GM12891 (cell line): ENCODE data around the gene PARM1.

Experiments
- DNase-seq: peaks from one replicate; pipeline ENCODE4 v3.0.0; 2011; ENCODE audit warnings: low spot score; ENCODE audit not compliant: insufficient read length
- FAIRE-seq: peaks from 2 replicates; lab custom pipeline; 2011; peaks lifted over from hg19 to GRCh38; lab: Jason Lieb, UNC
- PAX5 ChIP-seq: IDR thresholded peaks from 2 replicates; pipeline ENCODE4 v1.6.1; 2011; ENCODE audit warnings: low read length, moderate library complexity, mild to moderate bottlenecking; ENCODE audit not compliant: insufficient read depth, severe bottlenecking
- POLR2A ChIP-seq: IDR thresholded peaks from 2 replicates; pipeline ENCODE4 v1.6.1; 2011; ENCODE audit warnings: low read depth, low read length, control low read depth
- POLR2AphosphoS5 ChIP-seq: IDR thresholded peaks from 2 replicates; pipeline ENCODE4 v1.6.1; 2011; ENCODE audit warnings: low read depth, low read length, control low read depth
- POU2F2 ChIP-seq: IDR thresholded peaks from 2 replicates; pipeline ENCODE4 v1.6.1; 2011; ENCODE audit warnings: low read depth, mild to moderate bottlenecking, control low read depth, low read length, moderate library complexity
- SPI1 ChIP-seq: IDR thresholded peaks from 2 replicates; pipeline ENCODE4 v1.6.1; 2011; ENCODE audit warnings: low read depth, low read length, control low read depth
- TAF1 ChIP-seq: IDR thresholded peaks from 2 replicates; pipeline ENCODE4 v1.6.1; 2011; ENCODE audit warnings: low read depth, low read length, control low read depth

PARM1 gene

DNA sequence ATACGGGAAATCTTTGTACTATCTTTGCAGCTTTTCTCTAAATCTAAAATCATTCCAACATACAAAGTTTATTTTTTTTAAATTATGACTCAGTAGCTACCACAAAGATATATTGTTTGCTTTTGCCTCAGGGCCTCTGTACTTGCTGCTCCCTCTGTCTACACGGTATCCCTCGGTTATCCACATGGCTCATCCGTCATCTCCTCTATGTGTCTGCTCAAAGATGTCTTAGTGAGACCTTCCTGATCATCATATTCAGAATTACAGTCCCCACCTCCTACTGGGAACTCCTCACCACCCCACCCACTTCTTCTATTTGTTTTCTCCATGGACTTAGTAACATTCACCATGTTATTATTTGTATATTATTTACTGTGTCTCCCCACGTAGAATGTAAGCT is 107.8 kb downstream of the PARM1 start:
- no peak for TF ChIP-seq TAF1
- TF ChIP-seq POLR2A, result no peak
- no peak for TF ChIP-seq POU2F2
- no peak for TF ChIP-seq PAX5
- no peak for TF ChIP-seq POLR2AphosphoS5
- TF ChIP-seq SPI1, result no peak
- DNase-seq (no peak), FAIRE-seq (no peak)

DNA sequence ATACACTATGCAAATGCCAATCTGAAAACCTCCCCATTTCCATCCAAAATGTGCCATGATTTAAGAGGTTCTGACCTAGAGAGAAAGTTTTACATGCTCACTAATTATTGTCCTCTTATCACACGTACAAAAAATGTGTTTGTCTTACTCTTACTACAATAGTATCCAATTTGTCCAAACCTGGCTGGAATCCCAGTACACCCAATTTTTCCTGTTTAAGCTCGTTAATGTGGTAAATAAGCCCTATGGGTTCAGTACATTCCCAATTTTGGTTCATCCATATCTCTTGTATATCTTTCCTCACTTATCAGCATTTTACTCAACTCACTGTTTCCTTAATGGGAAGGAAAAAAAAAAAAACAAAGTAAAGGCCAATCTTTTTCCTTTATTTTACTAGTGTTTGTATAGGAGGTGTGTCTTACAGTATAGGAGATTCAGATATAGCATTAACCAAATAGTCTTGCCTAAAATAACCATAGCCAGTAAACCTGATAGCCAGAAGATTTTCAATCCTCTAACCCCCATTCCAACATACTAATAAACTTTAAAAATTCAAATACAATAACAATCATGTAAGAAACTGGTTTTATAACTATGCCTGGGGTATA is 109.8 kb downstream of the PARM1 start:
- TF ChIP-seq PAX5 (no peak), TAF1 (no peak), POLR2A (no peak), SPI1 (no peak), POU2F2 (no peak), POLR2AphosphoS5 (no peak)
- FAIRE-seq (no peak), DNase-seq (no peak)

DNA sequence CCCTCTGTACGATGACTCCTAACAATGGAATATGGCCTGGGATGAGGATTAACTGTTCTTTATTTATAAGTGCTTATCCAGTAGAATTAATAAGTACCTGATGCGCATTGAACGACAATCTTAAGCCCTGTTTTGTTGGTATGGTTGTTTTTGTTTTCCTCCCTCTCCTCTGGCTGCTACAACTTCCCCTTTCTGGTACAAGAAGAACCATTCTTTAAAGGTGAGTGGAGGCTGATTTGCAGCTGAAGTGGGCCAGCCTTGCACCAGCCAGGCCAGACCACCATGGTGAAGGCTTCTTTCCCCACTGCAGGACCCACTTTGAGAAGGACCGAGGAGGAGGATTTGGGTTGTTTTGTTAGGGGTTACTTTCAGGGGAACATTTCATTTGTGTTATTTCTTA is 113.3 kb downstream of the PARM1 start:
- no peak for TF ChIP-seq POLR2A
- FAIRE-seq, result no peak

DNA sequence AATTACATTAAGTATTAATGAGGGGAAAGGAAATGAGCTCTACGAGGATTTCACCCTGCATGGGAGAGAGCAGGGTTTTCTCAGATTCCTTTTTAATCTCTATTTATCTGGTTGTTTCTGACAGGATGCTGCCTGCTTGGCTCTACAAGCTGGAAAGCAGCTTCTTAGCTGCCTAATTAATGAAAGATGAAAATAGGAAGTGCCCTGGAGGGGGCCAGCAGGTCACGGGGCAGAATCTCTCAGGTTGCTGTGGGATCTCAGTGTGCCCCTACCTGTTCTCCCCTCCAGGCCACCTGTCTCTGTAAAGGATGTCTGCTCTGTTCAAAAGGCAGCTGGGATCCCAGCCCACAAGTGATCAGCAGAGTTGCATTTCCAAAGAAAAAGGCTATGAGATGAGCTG is 113.7 kb downstream of the PARM1 start:
- DNase-seq (no peak), FAIRE-seq (no peak)
- TF ChIP-seq POLR2AphosphoS5 (no peak), PAX5 (no peak), SPI1 (no peak), POU2F2 (no peak), POLR2A (no peak), TAF1 (no peak)

More for the DNA sequence above, 113.3 kb downstream of the PARM1 start:
- DNase-seq, result no peak

DNA sequence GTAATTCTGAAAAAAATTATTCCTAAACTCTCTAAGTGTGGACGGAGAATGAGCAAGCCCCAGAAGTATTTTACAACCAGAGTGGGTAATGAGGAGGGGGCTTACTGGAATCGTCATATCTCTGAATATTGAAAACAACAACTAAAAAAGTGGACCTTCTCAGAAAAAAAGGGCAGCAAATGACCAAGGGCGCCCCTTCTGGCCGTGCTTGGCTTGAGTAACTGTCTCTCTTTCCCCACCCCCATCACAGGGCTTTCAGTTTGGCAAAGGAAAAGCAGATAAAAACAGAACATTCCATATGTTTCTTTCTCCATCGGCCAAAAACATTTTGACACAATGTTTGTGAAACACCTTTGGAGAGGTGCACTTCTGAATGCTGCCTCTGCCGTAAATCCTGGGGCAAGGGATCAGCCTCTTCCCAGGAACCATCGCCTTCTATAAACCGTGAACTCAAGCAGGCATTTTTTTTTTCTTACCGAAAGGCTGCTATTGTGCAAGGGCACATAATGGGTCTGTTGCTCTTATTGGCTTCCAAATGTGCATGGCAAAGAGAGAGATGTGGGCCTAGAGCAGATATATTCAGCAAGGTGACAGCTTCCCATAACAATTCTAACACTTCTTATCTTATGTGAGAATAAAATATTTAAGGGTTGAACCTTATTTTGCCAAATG is 115.4 kb downstream of the PARM1 start:
- FAIRE-seq (no peak), DNase-seq (no peak)
- no peak for TF ChIP-seq POLR2AphosphoS5
- no peak for TF ChIP-seq PAX5

DNA sequence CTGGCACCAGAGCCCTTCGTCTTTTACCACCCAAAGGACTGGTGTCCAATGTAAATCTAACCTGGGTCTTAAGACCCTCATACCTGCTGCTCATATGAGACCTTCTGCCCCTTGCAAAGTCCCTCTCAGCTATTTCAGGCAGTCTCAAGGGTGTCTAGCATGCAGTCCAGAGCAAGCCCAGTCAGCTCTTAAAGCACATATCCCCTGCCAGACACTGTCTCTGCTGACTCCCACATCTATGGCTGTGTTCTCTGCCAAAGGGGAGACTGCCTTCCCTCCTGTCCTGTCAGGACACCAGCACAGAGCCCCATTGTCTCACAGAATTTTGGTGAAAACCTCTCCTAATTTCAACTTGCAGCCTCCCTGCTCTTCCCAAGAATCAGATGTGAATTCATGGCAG is 118.5 kb downstream of the PARM1 start:
- FAIRE-seq (no peak), DNase-seq (no peak)
- TF ChIP-seq POLR2A (no peak), PAX5 (no peak), TAF1 (no peak), POLR2AphosphoS5 (no peak), POU2F2 (no peak)

DNA sequence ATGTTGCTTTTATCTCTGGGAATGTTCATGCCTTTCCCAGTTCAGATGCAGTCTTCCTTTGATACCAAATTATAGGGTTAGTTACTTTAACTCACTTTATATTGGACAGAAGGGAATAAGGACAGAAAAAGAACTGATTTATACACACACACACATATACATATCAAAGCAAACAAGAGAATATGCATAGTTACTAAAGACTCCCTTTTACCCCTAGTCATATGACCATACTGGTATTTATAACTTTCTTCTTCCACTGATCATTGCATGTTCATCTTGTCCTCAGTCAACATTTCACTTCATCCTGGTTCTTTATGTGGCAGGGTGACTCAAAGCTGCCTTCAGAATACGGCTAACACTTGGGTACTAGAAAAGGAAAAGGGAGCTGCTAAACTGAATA is 120.4 kb downstream of the PARM1 start:
- TF ChIP-seq PAX5 (no peak), POLR2AphosphoS5 (no peak), SPI1 (no peak)
- FAIRE-seq, result no peak
- no peak for DNase-seq

DNA sequence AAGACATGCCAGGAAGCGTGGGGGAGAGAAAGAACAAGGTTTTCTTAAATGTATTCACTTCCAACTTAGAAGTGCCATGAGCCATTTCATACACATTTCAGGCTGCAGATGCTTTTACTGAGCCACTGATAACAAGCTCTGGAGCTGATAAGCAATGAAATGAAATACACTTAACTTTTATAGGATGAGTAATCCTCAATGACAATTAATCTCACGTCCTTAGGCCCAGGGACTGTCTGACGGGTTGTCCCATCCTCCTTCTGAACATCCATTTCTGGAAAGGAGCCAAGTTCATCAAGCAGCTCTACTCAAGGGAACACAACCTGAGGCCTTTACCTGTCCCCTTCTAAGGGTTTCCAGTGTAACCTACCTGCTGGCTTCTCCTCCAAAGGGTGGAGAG is 121.2 kb downstream of the PARM1 start:
- DNase-seq (no peak), FAIRE-seq (no peak)
- TF ChIP-seq PAX5 (no peak), SPI1 (no peak), POLR2AphosphoS5 (no peak), TAF1 (no peak), POLR2A (no peak), POU2F2 (no peak)

DNA sequence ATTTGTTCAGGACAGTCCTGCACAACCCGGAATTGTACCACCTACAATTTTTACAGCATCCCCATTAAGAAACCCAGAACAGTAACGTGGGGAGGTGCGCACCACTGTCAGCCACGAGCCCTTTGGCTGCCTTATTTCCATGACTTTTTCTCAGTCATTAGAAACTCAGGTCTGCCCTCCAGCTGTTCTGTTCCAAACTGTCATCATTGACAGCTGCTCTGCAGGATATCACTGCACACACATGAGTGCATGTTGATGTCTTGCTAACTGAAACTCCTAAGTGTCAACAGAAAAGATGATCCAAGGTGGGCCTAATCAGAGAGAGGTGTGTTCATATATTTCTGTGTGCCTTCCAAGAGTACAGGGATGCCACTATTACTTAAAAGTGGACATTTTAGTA is 123.4 kb downstream of the PARM1 start:
- no peak for FAIRE-seq
- no peak for TF ChIP-seq POLR2AphosphoS5
- TF ChIP-seq POLR2A, result no peak
- no peak for TF ChIP-seq POU2F2
- TF ChIP-seq TAF1, result no peak
- no peak for TF ChIP-seq SPI1
- TF ChIP-seq PAX5, result no peak
- DNase-seq, result no peak

DNA sequence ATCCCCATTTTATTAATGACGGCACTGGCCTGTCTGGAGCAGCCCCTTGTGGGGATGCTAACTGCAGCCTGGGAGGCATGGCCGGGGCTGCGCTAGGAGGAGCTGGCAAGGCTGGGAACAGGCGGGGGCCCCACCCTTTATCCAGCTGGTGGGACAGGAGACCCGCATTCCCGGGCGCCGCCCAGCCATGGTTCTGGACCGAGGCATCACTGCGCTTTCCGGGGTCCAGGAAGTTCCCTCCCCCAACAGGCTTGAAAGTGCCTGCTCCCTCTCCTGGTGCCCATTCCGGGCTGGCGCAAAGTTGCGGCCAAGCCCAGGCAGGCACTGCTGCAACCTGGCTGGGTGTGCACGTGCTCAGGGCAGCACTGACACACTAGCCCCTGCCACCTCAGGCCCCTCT is 124.5 kb downstream of the PARM1 start:
- TF ChIP-seq PAX5 (no peak), POLR2AphosphoS5 (no peak), POU2F2 (no peak), TAF1 (no peak), SPI1 (no peak), POLR2A (no peak)
- DNase-seq (no peak), FAIRE-seq (no peak)

DNA sequence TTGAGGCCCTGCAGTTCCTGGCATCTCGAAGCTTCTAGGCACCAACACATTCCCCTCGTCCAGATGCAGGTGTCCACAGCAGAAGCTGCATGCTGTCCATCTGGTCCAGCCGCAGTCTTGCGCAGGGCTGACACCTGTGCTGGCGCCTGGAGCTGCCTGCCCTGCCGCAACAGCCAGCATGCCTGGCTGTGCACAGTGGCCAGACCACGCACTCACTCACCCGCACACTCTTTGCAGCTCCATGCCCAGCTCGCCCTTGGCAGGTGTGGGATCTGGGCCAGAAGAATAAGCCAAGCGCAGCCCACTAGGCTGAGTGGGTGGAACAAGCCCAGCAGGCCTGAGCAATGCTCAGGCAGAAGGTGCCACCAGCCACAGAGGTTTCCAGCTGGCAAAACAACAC is 125.6 kb downstream of the PARM1 start:
- no peak for TF ChIP-seq PAX5
- no peak for FAIRE-seq
- DNase-seq, result no peak
